ENCODE results near the gene SMIM9.

SMIM9 gene

GRCh38 chrX:154795016-154795415 is 39.4 kb downstream of the SMIM9 start:
- Histone ChIP-seq H3K27ac (ENCODE audit: poor library complexity, severe bottlenecking) (no peak overlapping the region), H3K4me1 (ENCODE audit: insufficient read depth, poor library complexity, severe bottlenecking) (peaks cover 12% of the 10 kb centered on the region), H3K9me3 (ENCODE audit: severe bottlenecking) (no peaks in the 10 kb centered on the region), H3K27me3 (ENCODE audit: insufficient read depth, poor library complexity, severe bottlenecking) (no peaks in the 10 kb centered on the region), H3K36me3 (ENCODE audit: low read depth) (no peaks in the 10 kb centered on the region), H3K4me3 (ENCODE audit: severe bottlenecking) (no peak overlapping the region)
- TF ChIP-seq, protein P1, sequence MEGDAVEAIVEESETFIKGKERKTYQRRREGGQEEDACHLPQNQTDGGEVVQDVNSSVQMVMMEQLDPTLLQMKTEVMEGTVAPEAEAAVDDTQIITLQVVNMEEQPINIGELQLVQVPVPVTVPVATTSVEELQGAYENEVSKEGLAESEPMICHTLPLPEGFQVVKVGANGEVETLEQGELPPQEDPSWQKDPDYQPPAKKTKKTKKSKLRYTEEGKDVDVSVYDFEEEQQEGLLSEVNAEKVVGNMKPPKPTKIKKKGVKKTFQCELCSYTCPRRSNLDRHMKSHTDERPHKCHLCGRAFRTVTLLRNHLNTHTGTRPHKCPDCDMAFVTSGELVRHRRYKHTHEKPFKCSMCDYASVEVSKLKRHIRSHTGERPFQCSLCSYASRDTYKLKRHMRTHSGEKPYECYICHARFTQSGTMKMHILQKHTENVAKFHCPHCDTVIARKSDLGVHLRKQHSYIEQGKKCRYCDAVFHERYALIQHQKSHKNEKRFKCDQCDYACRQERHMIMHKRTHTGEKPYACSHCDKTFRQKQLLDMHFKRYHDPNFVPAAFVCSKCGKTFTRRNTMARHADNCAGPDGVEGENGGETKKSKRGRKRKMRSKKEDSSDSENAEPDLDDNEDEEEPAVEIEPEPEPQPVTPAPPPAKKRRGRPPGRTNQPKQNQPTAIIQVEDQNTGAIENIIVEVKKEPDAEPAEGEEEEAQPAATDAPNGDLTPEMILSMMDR (IDR thresholded peaks at IDR 0.05; ENCODE audit: poor library complexity, severe bottlenecking) = no peak
- DNase-seq (ENCODE audit: low spot score) (no peak), ATAC-seq (ENCODE audit: low read depth) (no peak)

GRCh38 chrX:154793084-154793795 is 41.2 kb downstream of the SMIM9 start:
- no peak overlapping the region for H3K27ac ChIP-seq (ENCODE audit: poor library complexity, severe bottlenecking)
- DNase-seq (ENCODE audit: low spot score) = no peak
- H3K4me3 ChIP-seq (ENCODE audit: severe bottlenecking) = no peak overlapping the region
- no peak for ATAC-seq (ENCODE audit: low read depth)
- H3K36me3 ChIP-seq (ENCODE audit: low read depth) = no peaks in the 10 kb centered on the region
- no peaks in the 10 kb centered on the region for H3K27me3 ChIP-seq (ENCODE audit: insufficient read depth, poor library complexity, severe bottlenecking)
- H3K4me1 ChIP-seq (ENCODE audit: insufficient read depth, poor library complexity, severe bottlenecking) = no peaks in the 10 kb centered on the region
- TF ChIP-seq, protein P1 (IDR thresholded peaks at IDR 0.05; ENCODE audit: poor library complexity, severe bottlenecking) = no peak
- no peaks in the 10 kb centered on the region for H3K9me3 ChIP-seq (ENCODE audit: severe bottlenecking)

DNA sequence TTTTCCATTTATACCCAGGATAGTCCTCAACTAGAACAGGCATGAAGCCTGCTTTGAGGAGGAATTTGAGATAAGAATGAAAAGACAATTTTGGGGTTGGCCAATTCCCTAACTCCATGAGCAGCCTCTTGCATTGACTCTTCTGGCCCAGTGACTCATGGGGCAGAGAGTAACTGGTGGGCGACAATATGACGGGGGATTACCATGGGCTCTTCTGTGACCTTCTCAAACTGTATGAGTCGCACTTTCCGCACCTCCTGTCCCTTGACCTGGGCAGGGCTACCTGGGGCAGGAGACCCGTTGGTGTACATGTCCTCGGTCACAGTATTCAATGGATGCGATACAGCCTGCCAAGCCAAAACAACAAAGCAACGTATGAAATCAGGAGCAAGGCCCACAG is 42.5 kb downstream of the SMIM9 start:
- H3K4me1 ChIP-seq (ENCODE audit: insufficient read depth, poor library complexity, severe bottlenecking) = no peaks in the 10 kb centered on the region
- no peak for DNase-seq (ENCODE audit: low spot score)
- no peak for ATAC-seq (ENCODE audit: low read depth)

GRCh38 chrX:154791467-154791866 is 43.0 kb downstream of the SMIM9 start:
- TF ChIP-seq, protein P1 (IDR thresholded peaks at IDR 0.05; ENCODE audit: poor library complexity, severe bottlenecking) = no peak
- H3K36me3 ChIP-seq (ENCODE audit: low read depth) = no peaks in the 10 kb centered on the region
- ATAC-seq (ENCODE audit: low read depth) = no peak
- no peak for DNase-seq (ENCODE audit: low spot score)
- no peaks in the 10 kb centered on the region for H3K27me3 ChIP-seq (ENCODE audit: insufficient read depth, poor library complexity, severe bottlenecking)
- H3K4me1 ChIP-seq (ENCODE audit: insufficient read depth, poor library complexity, severe bottlenecking) = no peaks in the 10 kb centered on the region
- H3K9me3 ChIP-seq (ENCODE audit: severe bottlenecking) = no peaks in the 10 kb centered on the region
- no peak overlapping the region for H3K4me3 ChIP-seq (ENCODE audit: severe bottlenecking)
- no peak overlapping the region for H3K27ac ChIP-seq (ENCODE audit: poor library complexity, severe bottlenecking)

More for the DNA sequence above, 42.5 kb downstream of the SMIM9 start:
- H3K4me3 ChIP-seq (ENCODE audit: severe bottlenecking) = no peak overlapping the region
- no peaks in the 10 kb centered on the region for H3K36me3 ChIP-seq (ENCODE audit: low read depth)
- no peaks in the 10 kb centered on the region for H3K9me3 ChIP-seq (ENCODE audit: severe bottlenecking)
- H3K27me3 ChIP-seq (ENCODE audit: insufficient read depth, poor library complexity, severe bottlenecking) = no peaks in the 10 kb centered on the region
- no peak overlapping the region for H3K27ac ChIP-seq (ENCODE audit: poor library complexity, severe bottlenecking)
- TF ChIP-seq, protein P1 (IDR thresholded peaks at IDR 0.05; ENCODE audit: poor library complexity, severe bottlenecking) = no peak

GRCh38 chrX:154785716-154786115 is 48.7 kb downstream of the SMIM9 start:
- DNase-seq (ENCODE audit: low spot score) (no peak), ATAC-seq (ENCODE audit: low read depth) (no peak)
- TF ChIP-seq, protein P1 (IDR thresholded peaks at IDR 0.05; ENCODE audit: poor library complexity, severe bottlenecking) = no peak
- no peaks in the 10 kb centered on the region for H3K36me3 ChIP-seq (ENCODE audit: low read depth)
- H3K9me3 ChIP-seq (ENCODE audit: severe bottlenecking) = no peaks in the 10 kb centered on the region
- no peak overlapping the region for H3K4me3 ChIP-seq (ENCODE audit: severe bottlenecking)
- no peaks in the 10 kb centered on the region for H3K4me1 ChIP-seq (ENCODE audit: insufficient read depth, poor library complexity, severe bottlenecking)
- H3K27ac ChIP-seq (ENCODE audit: poor library complexity, severe bottlenecking) = no peak overlapping the region
- H3K27me3 ChIP-seq (ENCODE audit: insufficient read depth, poor library complexity, severe bottlenecking) = no peaks in the 10 kb centered on the region

All from RWPE2 (cell line).